Measurements from ENCODE around the gene PRRC2B.
"Not testable (repeated sequence)": the region's sequence is repeated elsewhere in the genome, so short reads cannot be mapped to it uniquely, and the experiment has no call there.

The PRRC2B gene

DNA sequence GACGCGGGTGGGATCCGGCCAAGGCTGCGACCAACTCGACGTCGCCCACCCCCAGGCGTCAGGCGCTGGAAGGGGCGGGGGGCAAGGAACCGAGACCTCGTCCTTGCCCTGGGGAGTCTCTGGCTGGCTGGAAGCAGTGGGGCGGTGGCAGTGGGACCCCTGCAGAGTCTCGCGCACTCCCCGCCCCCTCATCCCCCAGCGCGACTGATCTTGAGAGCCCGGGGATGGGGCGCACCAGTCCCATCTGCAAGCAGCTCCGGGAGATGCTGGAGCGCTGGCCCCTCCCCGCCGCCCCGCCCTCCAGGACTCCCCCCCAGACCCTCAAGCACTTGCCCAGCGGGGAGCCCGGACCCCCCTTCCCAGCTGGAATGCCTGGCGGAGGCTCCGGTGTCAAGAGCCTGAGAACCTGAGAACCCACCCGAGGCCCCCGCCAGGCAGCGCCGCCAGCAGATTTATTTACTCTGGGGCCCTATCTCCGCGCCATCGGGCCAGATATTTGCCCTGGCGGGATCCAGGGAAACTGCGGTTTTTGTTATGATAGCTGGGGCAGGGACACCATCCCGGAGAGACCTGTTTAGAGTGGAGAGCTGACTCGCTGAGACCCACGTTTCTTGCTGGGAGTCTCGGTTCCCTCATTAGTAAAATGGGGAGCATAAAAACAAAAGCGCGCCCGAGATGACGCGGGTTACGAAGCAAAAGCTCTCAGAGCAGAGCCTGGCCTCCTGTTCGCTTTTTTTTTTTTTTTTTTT, 152.6 kb downstream of the PRRC2B start:
- DNase-seq: no peak

DNA sequence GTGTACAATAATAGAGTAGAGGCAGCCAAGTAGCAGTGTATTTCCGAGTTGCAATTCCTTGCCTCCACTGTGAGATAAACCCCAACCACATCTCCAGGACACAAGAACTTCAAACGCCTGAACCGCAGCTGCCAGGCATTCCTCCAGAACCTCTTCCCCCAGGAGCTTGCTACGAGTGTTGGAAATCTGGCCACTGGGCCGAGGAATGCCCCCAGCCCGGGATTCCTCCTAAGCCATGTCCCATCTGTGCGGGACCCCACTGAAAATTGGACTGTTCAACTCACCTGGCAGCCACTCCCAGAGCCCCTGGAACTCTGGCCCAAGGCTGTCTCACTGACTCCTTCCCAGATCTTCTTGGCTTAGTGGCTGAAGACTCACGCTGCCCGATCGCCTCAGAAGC, 155.3 kb downstream of the PRRC2B start:
- DNase-seq: not testable (repeated sequence)

Measured in activated gamma-delta T cell (primary cell).